Measurements from ENCODE around the gene ABCA2. TPM values are rescaled to one million over a fixed set of nuclear protein-coding genes. Genes with fewer than 3 reads are reported as not detected.

Gene ABCA2
- total and polyA plus RNA-seq, 4 donors = 2.9 to 15.2 (median 12.3) TPM

DNA sequence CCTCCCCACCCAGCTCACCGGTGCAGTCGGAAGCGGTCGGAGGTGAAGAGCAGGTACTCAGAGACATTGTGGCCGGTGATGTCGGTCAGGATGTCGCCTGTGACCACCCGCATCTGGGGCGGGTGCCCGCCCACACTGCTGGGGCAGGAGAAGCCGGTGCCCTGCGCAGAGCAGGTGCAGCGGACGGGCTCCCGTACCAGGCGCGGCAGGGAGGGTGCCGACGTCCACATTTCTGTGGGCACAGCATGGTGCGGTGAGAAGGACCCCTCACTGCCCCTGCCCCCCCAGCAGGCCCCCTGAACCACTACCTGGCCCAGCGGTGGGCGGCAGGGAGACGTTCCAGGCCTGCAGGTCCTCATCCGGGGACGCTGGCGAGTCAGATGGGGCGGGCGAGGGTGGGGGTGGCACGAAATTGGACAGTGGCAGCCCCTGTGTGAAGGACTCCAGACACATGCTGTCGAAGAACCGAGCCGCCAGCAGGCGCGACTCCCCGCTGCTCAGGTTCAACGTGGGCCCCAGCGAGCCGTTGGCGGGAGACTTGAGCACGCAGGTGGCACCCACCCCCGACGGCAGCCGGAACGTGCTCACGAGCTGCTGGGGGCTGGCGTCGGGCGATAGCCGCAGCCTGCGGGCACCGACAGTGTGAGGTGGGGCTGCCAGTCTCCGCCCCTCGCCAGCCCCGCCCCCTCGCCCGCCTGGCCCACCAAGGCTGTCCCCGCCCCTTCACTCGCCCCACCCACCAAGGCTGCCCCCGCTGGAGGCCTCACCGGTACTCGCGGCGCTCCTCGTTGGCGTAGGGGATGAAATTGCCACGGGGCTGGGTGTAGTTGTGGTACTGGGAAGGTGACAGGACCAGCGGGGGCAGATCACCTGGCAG lies 15.1 kb downstream of the ABCA2 start:
- Histone ChIP-seq H3K27me3 (ENCODE audit: control insufficient read depth in 4 of 4, insufficient read depth in 4 of 4, low read length in 3 of 4) (no peaks in the 10 kb centered on the region), H3K9me3 (ENCODE audit: control insufficient read depth in 4 of 4, low read length in 3 of 4) (no peaks in the 10 kb centered on the region), H3K4me3 (ENCODE audit: low read depth in 1 of 3, low read length in 3 of 3) (no peak overlapping the region), H3K9ac (ENCODE audit: low read depth in 1 of 2, low read length in 2 of 2) (no peak overlapping the region), H3K4me1 (ENCODE audit: control insufficient read depth in 4 of 4, insufficient read depth in 4 of 4, low read length in 3 of 4) (no peaks in the 10 kb centered on the region), H3K36me3 (ENCODE audit: control insufficient read depth in 4 of 4, insufficient read depth in 3 of 4, low read depth in 1 of 4, low read length in 3 of 4) (peaks cover 2 to 50% (median 22%) of the 10 kb centered on the region in 4 donors), H3K27ac (ENCODE audit: low read depth in 1 of 2, low read length in 2 of 2) (no peak overlapping the region)
- TF ChIP-seq FOXA1 (IDR thresholded peaks at IDR 0.05) = no peak
- DNase-seq (ENCODE audit: low spot score) = no peak
- WGBS = 91% methylated on average over 67 of the region's 67 CpGs

DNA sequence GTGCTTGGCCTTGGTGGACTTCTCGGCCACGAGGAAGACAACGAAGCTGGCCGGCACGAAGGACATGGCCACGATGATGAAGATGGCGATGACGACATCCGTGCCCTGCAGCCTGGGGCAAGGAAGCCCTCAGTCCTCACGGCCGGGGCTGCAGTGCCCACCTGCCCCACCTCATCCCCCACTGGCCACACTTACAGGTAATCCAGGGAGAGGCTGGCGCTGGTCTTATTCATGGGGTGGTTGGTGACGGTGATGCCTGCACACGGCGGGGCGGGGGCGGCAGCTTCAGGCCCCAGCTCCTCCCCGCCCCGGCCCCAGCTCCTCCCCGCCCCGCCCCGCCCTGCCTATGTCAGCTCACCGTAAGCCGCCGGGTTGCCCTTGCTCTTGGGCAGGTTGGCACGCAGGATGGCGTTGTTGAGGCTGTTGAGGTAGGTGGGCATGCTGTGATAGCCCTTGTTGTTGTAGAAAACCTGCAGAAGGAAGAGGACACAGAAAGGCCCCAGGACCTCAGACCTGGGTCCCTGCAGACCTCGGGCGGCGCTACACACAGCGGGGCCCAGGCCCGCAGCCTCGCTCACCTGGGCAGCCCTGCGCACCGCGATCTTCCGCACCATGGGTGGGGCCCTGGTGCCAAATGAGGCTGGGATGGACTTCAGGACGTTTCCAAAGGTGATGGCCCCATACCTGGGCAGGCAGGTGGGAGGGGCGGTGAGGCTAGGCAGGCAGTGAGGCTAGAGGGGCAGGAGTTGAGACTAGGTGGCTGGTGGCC lies 15.9 kb downstream of the ABCA2 start:
- Histone ChIP-seq H3K4me1 (ENCODE audit: control insufficient read depth in 4 of 4, insufficient read depth in 4 of 4, low read length in 3 of 4) (no peaks in the 10 kb centered on the region), H3K27ac (ENCODE audit: low read depth in 1 of 2, low read length in 2 of 2) (no peak overlapping the region), H3K9me3 (ENCODE audit: control insufficient read depth in 4 of 4, low read length in 3 of 4) (no peaks in the 10 kb centered on the region), H3K9ac (ENCODE audit: low read depth in 1 of 2, low read length in 2 of 2) (no peak overlapping the region), H3K4me3 (ENCODE audit: low read depth in 1 of 3, low read length in 3 of 3) (no peak overlapping the region), H3K27me3 (ENCODE audit: control insufficient read depth in 4 of 4, insufficient read depth in 4 of 4, low read length in 3 of 4) (no peaks in the 10 kb centered on the region), H3K36me3 (ENCODE audit: control insufficient read depth in 4 of 4, insufficient read depth in 3 of 4, low read depth in 1 of 4, low read length in 3 of 4) (peaks cover 2 to 43% (median 23%) of the 10 kb centered on the region in 4 donors)
- 94% methylated on average over 39 of the region's 39 CpGs for WGBS
- TF ChIP-seq GABPA (IDR thresholded peaks at IDR 0.05 in 1 of 2, conservative IDR thresholded peaks at IDR 0.05 in 1 of 2) (no peak), RAD21 (IDR thresholded peaks at IDR 0.05) (no peak), HNF4G (IDR thresholded peaks at IDR 0.05) (no peak), NR2F2 (IDR thresholded peaks at IDR 0.05) (no peak), RXRA (IDR thresholded peaks at IDR 0.05) (no peak)
- TF ChIP-seq, protein P1, sequence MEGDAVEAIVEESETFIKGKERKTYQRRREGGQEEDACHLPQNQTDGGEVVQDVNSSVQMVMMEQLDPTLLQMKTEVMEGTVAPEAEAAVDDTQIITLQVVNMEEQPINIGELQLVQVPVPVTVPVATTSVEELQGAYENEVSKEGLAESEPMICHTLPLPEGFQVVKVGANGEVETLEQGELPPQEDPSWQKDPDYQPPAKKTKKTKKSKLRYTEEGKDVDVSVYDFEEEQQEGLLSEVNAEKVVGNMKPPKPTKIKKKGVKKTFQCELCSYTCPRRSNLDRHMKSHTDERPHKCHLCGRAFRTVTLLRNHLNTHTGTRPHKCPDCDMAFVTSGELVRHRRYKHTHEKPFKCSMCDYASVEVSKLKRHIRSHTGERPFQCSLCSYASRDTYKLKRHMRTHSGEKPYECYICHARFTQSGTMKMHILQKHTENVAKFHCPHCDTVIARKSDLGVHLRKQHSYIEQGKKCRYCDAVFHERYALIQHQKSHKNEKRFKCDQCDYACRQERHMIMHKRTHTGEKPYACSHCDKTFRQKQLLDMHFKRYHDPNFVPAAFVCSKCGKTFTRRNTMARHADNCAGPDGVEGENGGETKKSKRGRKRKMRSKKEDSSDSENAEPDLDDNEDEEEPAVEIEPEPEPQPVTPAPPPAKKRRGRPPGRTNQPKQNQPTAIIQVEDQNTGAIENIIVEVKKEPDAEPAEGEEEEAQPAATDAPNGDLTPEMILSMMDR (IDR thresholded peaks at IDR 0.05; ENCODE audit: low read depth, low read length, missing input control) = no peak
- TF ChIP-seq, protein P2, sequence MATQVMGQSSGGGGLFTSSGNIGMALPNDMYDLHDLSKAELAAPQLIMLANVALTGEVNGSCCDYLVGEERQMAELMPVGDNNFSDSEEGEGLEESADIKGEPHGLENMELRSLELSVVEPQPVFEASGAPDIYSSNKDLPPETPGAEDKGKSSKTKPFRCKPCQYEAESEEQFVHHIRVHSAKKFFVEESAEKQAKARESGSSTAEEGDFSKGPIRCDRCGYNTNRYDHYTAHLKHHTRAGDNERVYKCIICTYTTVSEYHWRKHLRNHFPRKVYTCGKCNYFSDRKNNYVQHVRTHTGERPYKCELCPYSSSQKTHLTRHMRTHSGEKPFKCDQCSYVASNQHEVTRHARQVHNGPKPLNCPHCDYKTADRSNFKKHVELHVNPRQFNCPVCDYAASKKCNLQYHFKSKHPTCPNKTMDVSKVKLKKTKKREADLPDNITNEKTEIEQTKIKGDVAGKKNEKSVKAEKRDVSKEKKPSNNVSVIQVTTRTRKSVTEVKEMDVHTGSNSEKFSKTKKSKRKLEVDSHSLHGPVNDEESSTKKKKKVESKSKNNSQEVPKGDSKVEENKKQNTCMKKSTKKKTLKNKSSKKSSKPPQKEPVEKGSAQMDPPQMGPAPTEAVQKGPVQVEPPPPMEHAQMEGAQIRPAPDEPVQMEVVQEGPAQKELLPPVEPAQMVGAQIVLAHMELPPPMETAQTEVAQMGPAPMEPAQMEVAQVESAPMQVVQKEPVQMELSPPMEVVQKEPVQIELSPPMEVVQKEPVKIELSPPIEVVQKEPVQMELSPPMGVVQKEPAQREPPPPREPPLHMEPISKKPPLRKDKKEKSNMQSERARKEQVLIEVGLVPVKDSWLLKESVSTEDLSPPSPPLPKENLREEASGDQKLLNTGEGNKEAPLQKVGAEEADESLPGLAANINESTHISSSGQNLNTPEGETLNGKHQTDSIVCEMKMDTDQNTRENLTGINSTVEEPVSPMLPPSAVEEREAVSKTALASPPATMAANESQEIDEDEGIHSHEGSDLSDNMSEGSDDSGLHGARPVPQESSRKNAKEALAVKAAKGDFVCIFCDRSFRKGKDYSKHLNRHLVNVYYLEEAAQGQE (IDR thresholded peaks at IDR 0.05) = no peak
- TF ChIP-seq, protein P3, sequence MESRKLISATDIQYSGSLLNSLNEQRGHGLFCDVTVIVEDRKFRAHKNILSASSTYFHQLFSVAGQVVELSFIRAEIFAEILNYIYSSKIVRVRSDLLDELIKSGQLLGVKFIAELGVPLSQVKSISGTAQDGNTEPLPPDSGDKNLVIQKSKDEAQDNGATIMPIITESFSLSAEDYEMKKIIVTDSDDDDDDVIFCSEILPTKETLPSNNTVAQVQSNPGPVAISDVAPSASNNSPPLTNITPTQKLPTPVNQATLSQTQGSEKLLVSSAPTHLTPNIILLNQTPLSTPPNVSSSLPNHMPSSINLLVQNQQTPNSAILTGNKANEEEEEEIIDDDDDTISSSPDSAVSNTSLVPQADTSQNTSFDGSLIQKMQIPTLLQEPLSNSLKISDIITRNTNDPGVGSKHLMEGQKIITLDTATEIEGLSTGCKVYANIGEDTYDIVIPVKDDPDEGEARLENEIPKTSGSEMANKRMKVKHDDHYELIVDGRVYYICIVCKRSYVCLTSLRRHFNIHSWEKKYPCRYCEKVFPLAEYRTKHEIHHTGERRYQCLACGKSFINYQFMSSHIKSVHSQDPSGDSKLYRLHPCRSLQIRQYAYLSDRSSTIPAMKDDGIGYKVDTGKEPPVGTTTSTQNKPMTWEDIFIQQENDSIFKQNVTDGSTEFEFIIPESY (IDR thresholded peaks at IDR 0.05) = no peak
- no peak for DNase-seq (ENCODE audit: low spot score)

Measured in liver (tissue), 9 donors.